ENCODE data around the gene NEURL1.
A peak's percentile ranks its signal among the peaks of the same experiment; 100 is the strongest.

NEURL1 gene

DNA sequence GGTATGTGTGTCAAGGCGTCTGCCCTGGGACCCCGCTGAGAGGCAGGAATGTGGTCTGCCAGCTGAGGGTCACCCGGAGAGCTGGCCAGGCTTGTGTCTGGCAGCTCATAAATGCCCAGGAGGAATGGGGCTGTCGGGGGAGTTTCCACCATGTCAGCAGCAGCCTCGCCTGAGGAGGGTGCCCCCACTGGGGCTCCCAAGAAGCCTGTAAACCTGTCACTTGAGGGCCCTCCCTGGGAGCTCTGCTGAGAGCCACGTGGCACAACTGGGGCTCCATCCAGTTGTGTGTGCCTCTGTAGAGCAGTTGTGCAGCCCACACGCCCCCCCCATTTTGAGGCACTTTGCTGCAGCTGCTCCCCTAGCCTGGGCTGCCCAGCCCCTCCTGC lies 70.6 kb downstream of the NEURL1 start:
- TF ChIP-seq EZH2phosphoT487 (conservative IDR thresholded peaks at IDR 0.05; ENCODE audit: low read length): no peak
- TF ChIP-seq, protein P1, sequence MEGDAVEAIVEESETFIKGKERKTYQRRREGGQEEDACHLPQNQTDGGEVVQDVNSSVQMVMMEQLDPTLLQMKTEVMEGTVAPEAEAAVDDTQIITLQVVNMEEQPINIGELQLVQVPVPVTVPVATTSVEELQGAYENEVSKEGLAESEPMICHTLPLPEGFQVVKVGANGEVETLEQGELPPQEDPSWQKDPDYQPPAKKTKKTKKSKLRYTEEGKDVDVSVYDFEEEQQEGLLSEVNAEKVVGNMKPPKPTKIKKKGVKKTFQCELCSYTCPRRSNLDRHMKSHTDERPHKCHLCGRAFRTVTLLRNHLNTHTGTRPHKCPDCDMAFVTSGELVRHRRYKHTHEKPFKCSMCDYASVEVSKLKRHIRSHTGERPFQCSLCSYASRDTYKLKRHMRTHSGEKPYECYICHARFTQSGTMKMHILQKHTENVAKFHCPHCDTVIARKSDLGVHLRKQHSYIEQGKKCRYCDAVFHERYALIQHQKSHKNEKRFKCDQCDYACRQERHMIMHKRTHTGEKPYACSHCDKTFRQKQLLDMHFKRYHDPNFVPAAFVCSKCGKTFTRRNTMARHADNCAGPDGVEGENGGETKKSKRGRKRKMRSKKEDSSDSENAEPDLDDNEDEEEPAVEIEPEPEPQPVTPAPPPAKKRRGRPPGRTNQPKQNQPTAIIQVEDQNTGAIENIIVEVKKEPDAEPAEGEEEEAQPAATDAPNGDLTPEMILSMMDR (IDR thresholded peaks at IDR 0.05; ENCODE audit: insufficient read depth, low read length, poor library complexity, severe bottlenecking): no peak

GRCh38 chr10:103564776-103565520 lies 71.4 kb downstream of the NEURL1 start:
- Histone ChIP-seq H3K4me3 (ENCODE audit: insufficient read depth, low read length, poor library complexity, severe bottlenecking) (no peak overlapping the region), H2AFZ (ENCODE audit: low read depth, low read length, severe bottlenecking) (no peak overlapping the region)
- TF ChIP-seq, protein P1 (IDR thresholded peaks at IDR 0.05; ENCODE audit: insufficient read depth, low read length, poor library complexity, severe bottlenecking): peak; percentile 86
- TF ChIP-seq EZH2phosphoT487 (conservative IDR thresholded peaks at IDR 0.05; ENCODE audit: low read length): no peak

More for the DNA sequence above, 70.6 kb downstream of the NEURL1 start:
- H3K36me3 ChIP-seq (ENCODE audit: low read length): no peaks in the 10 kb centered on the region
- H3K27me3 ChIP-seq (ENCODE audit: low read length): no peaks in the 10 kb centered on the region
- no peaks in the 10 kb centered on the region for H3K79me2 ChIP-seq (ENCODE audit: insufficient read depth, low read length)
- no peak overlapping the region for H3K27ac ChIP-seq (ENCODE audit: low read depth, low read length)
- H3F3A ChIP-seq (ENCODE audit: insufficient read depth): no peaks in the 10 kb centered on the region
- H2AFZ ChIP-seq (ENCODE audit: low read depth, low read length, severe bottlenecking): no peak overlapping the region
- no peaks in the 10 kb centered on the region for H4K20me1 ChIP-seq (ENCODE audit: low read depth, low read length)
- no peaks in the 10 kb centered on the region for H3K9me2 ChIP-seq (replicated peaks; ENCODE audit: insufficient read depth, low read length)
- H3K9me3 ChIP-seq (ENCODE audit: insufficient read depth, low read length): no peaks in the 10 kb centered on the region
- H3K4me3 ChIP-seq (ENCODE audit: insufficient read depth, low read length, poor library complexity, severe bottlenecking): no peak overlapping the region
- H3K4me2 ChIP-seq (ENCODE audit: low read depth, low read length, poor library complexity, severe bottlenecking): no peak overlapping the region
- H3K9ac ChIP-seq (ENCODE audit: low read length): no peak overlapping the region

GRCh38 chr10:103566536-103566935 lies 73.0 kb downstream of the NEURL1 start:
- Histone ChIP-seq H3K27ac (ENCODE audit: low read depth, low read length) (no peak overlapping the region), H3K4me2 (ENCODE audit: low read depth, low read length, poor library complexity, severe bottlenecking) (no peak overlapping the region), H4K20me1 (ENCODE audit: low read depth, low read length) (no peaks in the 10 kb centered on the region), H3K4me3 (ENCODE audit: insufficient read depth, low read length, poor library complexity, severe bottlenecking) (no peak overlapping the region), H3K9me2 (replicated peaks; ENCODE audit: insufficient read depth, low read length) (no peaks in the 10 kb centered on the region), H3K9ac (ENCODE audit: low read length) (no peak overlapping the region), H3K36me3 (ENCODE audit: low read length) (no peaks in the 10 kb centered on the region), H3K27me3 (ENCODE audit: low read length) (no peaks in the 10 kb centered on the region), H3K9me3 (ENCODE audit: insufficient read depth, low read length) (no peaks in the 10 kb centered on the region), H3K79me2 (ENCODE audit: insufficient read depth, low read length) (no peaks in the 10 kb centered on the region), H3F3A (ENCODE audit: insufficient read depth) (no peaks in the 10 kb centered on the region), H2AFZ (ENCODE audit: low read depth, low read length, severe bottlenecking) (no peak overlapping the region)
- TF ChIP-seq, protein P1 (IDR thresholded peaks at IDR 0.05; ENCODE audit: insufficient read depth, low read length, poor library complexity, severe bottlenecking): no peak
- TF ChIP-seq EZH2phosphoT487 (conservative IDR thresholded peaks at IDR 0.05; ENCODE audit: low read length): no peak

More at GRCh38 chr10:103564776-103565520, 71.4 kb downstream of the NEURL1 start:
- no peaks in the 10 kb centered on the region for H3K79me2 ChIP-seq (ENCODE audit: insufficient read depth, low read length)
- H3K4me2 ChIP-seq (ENCODE audit: low read depth, low read length, poor library complexity, severe bottlenecking): no peak overlapping the region
- no peaks in the 10 kb centered on the region for H3K27me3 ChIP-seq (ENCODE audit: low read length)
- no peaks in the 10 kb centered on the region for H3K36me3 ChIP-seq (ENCODE audit: low read length)
- no peaks in the 10 kb centered on the region for H3K9me3 ChIP-seq (ENCODE audit: insufficient read depth, low read length)
- H3F3A ChIP-seq (ENCODE audit: insufficient read depth): no peaks in the 10 kb centered on the region
- no peak overlapping the region for H3K27ac ChIP-seq (ENCODE audit: low read depth, low read length)
- H4K20me1 ChIP-seq (ENCODE audit: low read depth, low read length): no peaks in the 10 kb centered on the region
- H3K9ac ChIP-seq (ENCODE audit: low read length): no peak overlapping the region
- no peaks in the 10 kb centered on the region for H3K9me2 ChIP-seq (replicated peaks; ENCODE audit: insufficient read depth, low read length)
